ENCODE data around the gene SMARCB1.

The SMARCB1 gene

DNA sequence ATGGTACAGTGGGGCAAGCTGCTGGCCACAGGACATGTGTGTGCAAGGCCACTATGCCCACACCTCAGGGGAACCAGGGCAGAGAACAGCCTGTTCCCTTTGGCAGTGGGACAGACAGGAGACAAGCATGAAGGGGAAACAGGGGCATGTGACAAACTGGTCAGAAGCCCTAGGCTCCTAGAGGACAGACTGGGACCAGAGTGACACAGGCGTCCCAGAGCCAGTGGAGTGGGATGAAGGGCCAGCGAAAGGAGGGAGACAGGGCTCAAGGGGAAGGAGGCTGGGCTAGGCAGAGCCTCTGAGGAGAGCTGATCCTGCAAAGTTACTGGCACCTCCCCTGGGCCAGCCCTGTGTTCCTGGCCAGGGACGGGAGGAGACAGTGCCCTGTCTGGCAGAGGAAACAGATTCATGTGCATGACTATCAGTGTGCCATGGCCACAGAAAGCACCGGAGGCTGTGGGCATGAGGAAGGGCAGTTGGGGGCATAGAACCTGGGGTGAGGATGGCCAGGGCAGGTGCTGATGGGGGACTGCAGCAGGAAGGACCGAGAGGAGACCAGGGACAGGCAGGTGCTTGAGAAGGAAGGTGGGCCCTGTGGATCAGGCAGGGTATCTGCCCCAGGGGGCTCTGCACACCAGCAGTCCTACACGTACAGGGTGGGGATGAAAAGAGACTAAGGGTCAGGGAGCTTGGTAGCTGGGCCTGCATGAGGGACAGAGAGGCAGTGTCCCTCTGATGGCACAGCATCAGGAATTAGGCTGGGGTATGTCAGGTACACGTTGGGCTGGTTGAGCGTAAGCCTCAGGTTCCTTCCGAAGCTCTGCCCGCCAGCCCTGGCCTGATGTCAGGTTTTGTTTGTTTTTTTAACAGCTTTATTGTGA, 42.3 kb downstream of the SMARCB1 start:
- H3K27ac ChIP-seq, result no peak overlapping the region
- no peak for TF ChIP-seq ZFX (IDR thresholded peaks at IDR 0.05; ENCODE audit: borderline replicate concordance)
- TF ChIP-seq, protein P1, sequence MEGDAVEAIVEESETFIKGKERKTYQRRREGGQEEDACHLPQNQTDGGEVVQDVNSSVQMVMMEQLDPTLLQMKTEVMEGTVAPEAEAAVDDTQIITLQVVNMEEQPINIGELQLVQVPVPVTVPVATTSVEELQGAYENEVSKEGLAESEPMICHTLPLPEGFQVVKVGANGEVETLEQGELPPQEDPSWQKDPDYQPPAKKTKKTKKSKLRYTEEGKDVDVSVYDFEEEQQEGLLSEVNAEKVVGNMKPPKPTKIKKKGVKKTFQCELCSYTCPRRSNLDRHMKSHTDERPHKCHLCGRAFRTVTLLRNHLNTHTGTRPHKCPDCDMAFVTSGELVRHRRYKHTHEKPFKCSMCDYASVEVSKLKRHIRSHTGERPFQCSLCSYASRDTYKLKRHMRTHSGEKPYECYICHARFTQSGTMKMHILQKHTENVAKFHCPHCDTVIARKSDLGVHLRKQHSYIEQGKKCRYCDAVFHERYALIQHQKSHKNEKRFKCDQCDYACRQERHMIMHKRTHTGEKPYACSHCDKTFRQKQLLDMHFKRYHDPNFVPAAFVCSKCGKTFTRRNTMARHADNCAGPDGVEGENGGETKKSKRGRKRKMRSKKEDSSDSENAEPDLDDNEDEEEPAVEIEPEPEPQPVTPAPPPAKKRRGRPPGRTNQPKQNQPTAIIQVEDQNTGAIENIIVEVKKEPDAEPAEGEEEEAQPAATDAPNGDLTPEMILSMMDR (IDR thresholded peaks at IDR 0.05), result no peak

- H3K27ac ChIP-seq, result no peak overlapping the region
These were observed 43.1 kb downstream of the SMARCB1 start for GRCh38 chr22:23829845-23830372.

GRCh38 chr22:23831261-23831660, 44.5 kb downstream of the SMARCB1 start:
- H3K27ac ChIP-seq, result no peak overlapping the region
- TF ChIP-seq ZFX (IDR thresholded peaks at IDR 0.05; ENCODE audit: borderline replicate concordance), result no peak
- TF ChIP-seq, protein P1 (IDR thresholded peaks at IDR 0.05), result no peak

More at GRCh38 chr22:23829845-23830372, 43.1 kb downstream of the SMARCB1 start:
- no peak for TF ChIP-seq ZFX (IDR thresholded peaks at IDR 0.05; ENCODE audit: borderline replicate concordance)
- TF ChIP-seq, protein P1 (IDR thresholded peaks at IDR 0.05), result no peak

- TF ChIP-seq ZFX (IDR thresholded peaks at IDR 0.05; ENCODE audit: borderline replicate concordance), result no peak
- TF ChIP-seq, protein P1 (IDR thresholded peaks at IDR 0.05), result no peak
- no peak overlapping the region for H3K27ac ChIP-seq
These were observed 45.0 kb downstream of the SMARCB1 start for GRCh38 chr22:23831781-23832180.

GRCh38 chr22:23832226-23833016, 45.7 kb downstream of the SMARCB1 start:
- H3K27ac ChIP-seq, result no peak overlapping the region
- no peak for TF ChIP-seq ZFX (IDR thresholded peaks at IDR 0.05; ENCODE audit: borderline replicate concordance)
- TF ChIP-seq, protein P1 (IDR thresholded peaks at IDR 0.05), result no peak

- TF ChIP-seq, protein P1 (IDR thresholded peaks at IDR 0.05), result no peak
- no peak for TF ChIP-seq ZFX (IDR thresholded peaks at IDR 0.05; ENCODE audit: borderline replicate concordance)
These were observed 46.4 kb downstream of the SMARCB1 start for GRCh38 chr22:23833017-23833751.

More at GRCh38 chr22:23833017-23833751, 46.4 kb downstream of the SMARCB1 start:
- no peak overlapping the region for H3K27ac ChIP-seq
